Natural killer cell (primary cell): ENCODE measurements around the gene MRPL34. TPM values are rescaled to one million over a fixed set of nuclear protein-coding genes. Genes with fewer than 3 reads are reported as not detected.
A peak's percentile ranks its signal among the peaks of the same experiment; 100 is the strongest.

Source experiments
- ATAC-seq, 3 donors: fragments of 150-1000 bp in 2 of 3; fragments of 200-7000 bp in 1 of 3; cut with Tn5 transposase; 1 replicate in 1 of 3; 2 replicates in 2 of 3; pipeline ENCODE4 v1.10.0; 2021; ENCODE audit warnings: mild to moderate bottlenecking in 2 of 3, moderate library complexity in 2 of 3
- DNase-seq, 2 donors: peaks; one replicate each; pipeline versions ENCODE4 v3.0.0 to v3.0.0-alpha.2; 2013 to 2021; ENCODE audit warnings: mixed read lengths in 1 of 2
- H3K27ac ChIP-seq: one replicate; pipeline ENCODE4 v1.5.1; 2013; ENCODE audit warnings: mild to moderate bottlenecking, low read length
- H3K27me3 ChIP-seq: one replicate; pipeline ENCODE4 v1.6.1; 2013; ENCODE audit warnings: low read length; ENCODE audit not compliant: control insufficient read depth, insufficient read depth
- H3K36me3 ChIP-seq: one replicate; pipeline ENCODE4 v1.6.1; 2013; ENCODE audit warnings: low read length; ENCODE audit not compliant: control insufficient read depth, insufficient read depth
- H3K4me1 ChIP-seq: one replicate; pipeline ENCODE4 v1.6.1; 2013; ENCODE audit warnings: low read length; ENCODE audit not compliant: control insufficient read depth, insufficient read depth
- H3K4me3 ChIP-seq: one replicate; pipeline ENCODE4 v1.5.1; 2013; ENCODE audit warnings: low read length
- H3K9me3 ChIP-seq: one replicate; pipeline ENCODE4 v1.6.1; 2013; ENCODE audit warnings: low read length; ENCODE audit not compliant: control insufficient read depth, insufficient read depth
- H3K27ac Mint-ChIP-seq, 2 donors: one replicate each; pipeline ENCODE4 v1.8.0; 2022; ENCODE audit warnings: mild to moderate bottlenecking in 2 of 2, mixed read lengths in 2 of 2, moderate library complexity in 1 of 2
- H3K27me3 Mint-ChIP-seq, 2 donors: one replicate each; pipeline ENCODE4 v1.8.0; 2022; ENCODE audit warnings: low read depth in 2 of 2, mixed read lengths in 2 of 2
- H3K36me3 Mint-ChIP-seq: one replicate; pipeline ENCODE4 v1.8.0; 2022; ENCODE audit warnings: mixed read lengths
- H3K4me1 Mint-ChIP-seq, 2 donors: one replicate each; pipeline ENCODE4 v1.8.0; 2022; ENCODE audit warnings: mixed read lengths in 2 of 2
- H3K4me3 Mint-ChIP-seq: one replicate; pipeline ENCODE4 v1.8.0; 2022; ENCODE audit warnings: mild to moderate bottlenecking, moderate library complexity, mixed read lengths
- H3K9me3 Mint-ChIP-seq, 2 donors: one replicate each; pipeline ENCODE4 v1.8.0; 2022; ENCODE audit warnings: mixed read lengths in 2 of 2
- WGBS: methylation state at CpG from one replicate; pipeline ENCODE4 v1.1.7; 2013; ENCODE audit warnings: missing lambda C conversion rate; ENCODE audit not compliant: insufficient coverage; 5-methylcytosine and 5-hydroxymethylcytosine counted together
- intact Hi-C: fragments of 100-400 bp; cut with micrococcal nuclease; formaldehyde crosslinking; loops from one replicate; pipeline ENCODE4 v1.14.2; 2022
- total RNA-seq, 4 donors: library from RNA; stranded (reverse); fragments of 120-200 nt in 1 of 4; gene quantifications; one replicate each; pipeline versions ENCODE4 v1.2.3 to v1.2.4, GENCODE V29; 2013 to 2022
- TF ChIP-seq, protein P1 (sequence below): fragments of 200-600 bp; IDR thresholded peaks from one replicate; pipeline ENCODE4 v1.8.0; 2022; ENCODE audit warnings: antibody characterized with exemption

MRPL34 gene
- total RNA-seq, 3 donors from 2014 or later (not counting 1 experiment from before 2014, with no cell fraction given) = 26.9 to 40.8 (median 39.4) TPM

DNA sequence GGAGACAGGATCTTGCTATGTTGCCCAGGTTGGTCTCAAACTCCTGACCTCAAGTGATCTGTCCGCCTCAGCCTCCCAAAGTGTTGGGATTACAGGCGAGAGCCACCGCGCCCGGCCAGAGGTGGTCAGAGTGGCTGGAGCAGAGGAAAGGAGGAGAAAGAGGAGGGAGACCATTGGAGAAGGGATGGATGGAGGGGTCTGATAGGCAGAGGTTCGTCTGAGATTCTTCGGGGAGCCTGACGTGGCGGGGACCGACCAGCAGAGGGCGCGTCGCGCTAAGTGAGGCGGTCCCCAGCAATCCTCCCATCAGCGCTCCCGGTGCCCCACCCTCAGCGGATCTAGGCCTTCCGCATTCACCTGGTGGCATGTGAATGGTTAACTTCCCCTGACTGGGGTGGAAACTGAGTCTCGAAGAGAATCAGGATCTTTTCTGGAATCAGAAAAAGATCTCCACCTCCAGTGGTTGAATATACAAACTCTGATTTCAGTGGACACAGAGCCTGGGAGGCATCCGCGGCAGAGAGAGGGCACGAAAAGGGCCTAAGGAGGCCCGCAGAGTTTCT lies 40.5 kb downstream of the MRPL34 start:
- peak; percentile 75 to 87 for DNase-seq
- Histone ChIP-seq H3K36me3 (peaks cover 7% of the 10 kb centered on the region), H3K4me1 (peaks cover 6% of the 10 kb centered on the region), H3K27ac (no peak overlapping the region), H3K27me3 (peaks cover 2% of the 10 kb centered on the region), H3K4me3 (no peak overlapping the region), H3K9me3 (no peaks in the 10 kb centered on the region)
- TF ChIP-seq, protein P1, sequence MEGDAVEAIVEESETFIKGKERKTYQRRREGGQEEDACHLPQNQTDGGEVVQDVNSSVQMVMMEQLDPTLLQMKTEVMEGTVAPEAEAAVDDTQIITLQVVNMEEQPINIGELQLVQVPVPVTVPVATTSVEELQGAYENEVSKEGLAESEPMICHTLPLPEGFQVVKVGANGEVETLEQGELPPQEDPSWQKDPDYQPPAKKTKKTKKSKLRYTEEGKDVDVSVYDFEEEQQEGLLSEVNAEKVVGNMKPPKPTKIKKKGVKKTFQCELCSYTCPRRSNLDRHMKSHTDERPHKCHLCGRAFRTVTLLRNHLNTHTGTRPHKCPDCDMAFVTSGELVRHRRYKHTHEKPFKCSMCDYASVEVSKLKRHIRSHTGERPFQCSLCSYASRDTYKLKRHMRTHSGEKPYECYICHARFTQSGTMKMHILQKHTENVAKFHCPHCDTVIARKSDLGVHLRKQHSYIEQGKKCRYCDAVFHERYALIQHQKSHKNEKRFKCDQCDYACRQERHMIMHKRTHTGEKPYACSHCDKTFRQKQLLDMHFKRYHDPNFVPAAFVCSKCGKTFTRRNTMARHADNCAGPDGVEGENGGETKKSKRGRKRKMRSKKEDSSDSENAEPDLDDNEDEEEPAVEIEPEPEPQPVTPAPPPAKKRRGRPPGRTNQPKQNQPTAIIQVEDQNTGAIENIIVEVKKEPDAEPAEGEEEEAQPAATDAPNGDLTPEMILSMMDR = peak; percentile 98
- Mint-ChIP-seq H3K36me3 (no peaks in the 10 kb centered on the region), H3K4me3 (no peak overlapping the region), H3K4me1 (peaks cover 0 to 6% of the 10 kb centered on the region in 2 donors), H3K9me3 (no peaks in the 10 kb centered on the region), H3K27me3 (peaks cover 7 to 16% of the 10 kb centered on the region in 2 donors), H3K27ac (no peak overlapping the region)
- WGBS = 18% methylated on average over 22 of the region's 24 CpGs
- intact Hi-C loops = loop anchor here (1.0 kb wide), 2 partner anchors 40 to 120 kb away; no protein-coding TSS in a partner anchor
- ATAC-seq = peak; percentile 87 to 99 (median 99)

DNA sequence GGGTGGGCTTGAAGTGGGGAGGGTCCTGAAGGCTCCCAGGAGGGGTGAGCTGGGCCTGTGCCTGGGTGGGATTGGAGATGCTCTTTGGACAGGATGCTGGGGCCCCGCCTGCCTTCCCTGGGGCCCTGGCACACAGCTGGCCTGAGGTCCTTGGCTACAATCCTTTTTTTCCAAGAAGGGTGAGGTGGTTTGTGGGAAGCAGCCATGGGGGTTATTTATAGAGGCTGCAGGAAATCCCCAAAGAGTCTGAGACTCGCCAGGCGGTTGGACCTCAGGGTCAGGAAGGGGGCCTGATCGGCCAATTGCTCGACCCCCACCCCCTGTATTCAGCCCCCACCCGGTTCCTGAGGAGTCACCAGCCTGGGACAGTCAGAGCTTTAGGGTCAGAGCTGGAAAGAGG lies 41.7 kb downstream of the MRPL34 start:
- Histone ChIP-seq H3K9me3 (no peaks in the 10 kb centered on the region), H3K4me1 (peaks cover 13% of the 10 kb centered on the region), H3K4me3 (no peak overlapping the region), H3K27ac (no peak overlapping the region), H3K36me3 (no peaks in the 10 kb centered on the region), H3K27me3 (peaks cover 2% of the 10 kb centered on the region)
- DNase-seq (no peak), ATAC-seq (no peak)
- WGBS = 38% methylated on average over 2 of the region's 6 CpGs
- Mint-ChIP-seq H3K4me1 (peaks cover 0 to 6% of the 10 kb centered on the region in 2 donors), H3K36me3 (no peaks in the 10 kb centered on the region), H3K27me3 (peaks cover 7 to 21% of the 10 kb centered on the region in 2 donors), H3K27ac (no peak overlapping the region), H3K4me3 (no peak overlapping the region), H3K9me3 (no peaks in the 10 kb centered on the region)
- intact Hi-C loops = no loop called here
- TF ChIP-seq, protein P1 = no peak

DNA sequence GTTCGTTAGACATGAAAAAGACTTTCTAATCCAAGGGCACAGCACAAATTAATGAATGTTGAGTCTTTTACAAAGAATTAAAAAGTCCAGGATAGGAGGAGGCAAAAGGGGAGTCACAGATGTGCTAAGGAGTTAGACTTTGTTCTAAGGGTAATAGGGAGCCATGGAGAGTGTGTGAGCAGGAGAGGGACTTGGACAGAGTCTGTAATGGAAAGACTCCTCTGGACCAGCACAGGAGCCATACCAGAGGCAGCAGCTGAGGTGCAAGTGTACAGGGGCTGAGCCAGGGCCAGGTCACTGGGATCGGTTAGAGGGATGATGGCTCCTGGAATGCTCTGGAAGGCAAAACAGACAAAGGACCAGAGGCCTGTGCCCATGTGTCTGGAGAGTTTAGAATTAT lies 42.2 kb downstream of the MRPL34 start:
- DNase-seq (no peak), ATAC-seq (no peak)
- Histone ChIP-seq H3K9me3 (no peaks in the 10 kb centered on the region), H3K4me3 (no peak overlapping the region), H3K27me3 (peaks cover 2% of the 10 kb centered on the region), H3K4me1 (peaks cover 13% of the 10 kb centered on the region), H3K27ac (no peak overlapping the region), H3K36me3 (no peaks in the 10 kb centered on the region)
- peaks cover 0 to 6% of the 10 kb centered on the region in 2 donors for H3K4me1 Mint-ChIP-seq
- no peaks in the 10 kb centered on the region for H3K36me3 Mint-ChIP-seq
- intact Hi-C loops = no loop called here
- H3K27ac Mint-ChIP-seq = no peak overlapping the region
- H3K9me3 Mint-ChIP-seq = no peaks in the 10 kb centered on the region
- WGBS = 73% methylated on average over 2 of the region's 2 CpGs
- no peak overlapping the region for H3K4me3 Mint-ChIP-seq
- TF ChIP-seq, protein P1 = no peak
- peaks cover 7 to 21% of the 10 kb centered on the region in 2 donors for H3K27me3 Mint-ChIP-seq

DNA sequence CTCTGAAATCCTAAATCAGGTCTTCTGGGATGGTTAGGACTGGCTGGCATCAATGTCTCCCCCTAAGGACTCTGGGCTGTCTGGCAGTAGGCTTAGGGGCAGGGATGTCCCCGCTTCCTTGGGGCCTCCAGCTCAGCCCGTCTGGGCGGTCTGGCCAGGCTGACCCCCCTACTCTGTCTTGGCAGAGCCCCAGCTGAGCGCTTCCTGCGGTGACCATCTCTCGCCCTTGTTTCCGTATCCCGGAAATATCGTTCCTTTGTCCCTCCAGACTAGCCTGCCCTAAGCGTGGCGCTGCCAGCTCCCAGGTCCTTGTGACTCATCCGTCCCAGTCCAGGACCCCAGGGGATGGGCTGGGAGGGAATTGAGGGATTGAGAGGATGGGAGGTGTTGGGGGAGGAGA lies 43.0 kb downstream of the MRPL34 start:
- H3K27me3 Mint-ChIP-seq = peaks cover 7 to 26% of the 10 kb centered on the region in 2 donors
- WGBS = 16% methylated on average over 11 of the region's 12 CpGs
- peaks cover 2% of the 10 kb centered on the region for H3K27me3 ChIP-seq

More for the DNA sequence above, 43.0 kb downstream of the MRPL34 start:
- TF ChIP-seq, protein P1 = no peak
- Histone ChIP-seq H3K4me3 (no peak overlapping the region), H3K36me3 (no peaks in the 10 kb centered on the region), H3K4me1 (peaks cover 13% of the 10 kb centered on the region), H3K9me3 (no peaks in the 10 kb centered on the region), H3K27ac (no peak overlapping the region)
- intact Hi-C loops = no loop called here
- Mint-ChIP-seq H3K27ac (no peak overlapping the region), H3K36me3 (no peaks in the 10 kb centered on the region), H3K4me3 (no peak overlapping the region), H3K9me3 (no peaks in the 10 kb centered on the region), H3K4me1 (peaks cover 0 to 6% of the 10 kb centered on the region in 2 donors)
- ATAC-seq (no peak), DNase-seq (no peak)
